Activated CD8-positive, alpha-beta memory T cell treated with anti-CD3 and anti-CD28 coated beads for 48 hours (primary cell): ENCODE measurements around the gene DIO1.
A peak's percentile ranks its signal among the peaks of the same experiment; 100 is the strongest.

Experiments used
- DNase-seq, 3 experiments: peaks; one replicate each; pipeline ENCODE4 v3.0.0-alpha.2; 2020; ENCODE audit warnings: low read depth in 2 of 3, low spot score in 2 of 3

Gene DIO1

DNA sequence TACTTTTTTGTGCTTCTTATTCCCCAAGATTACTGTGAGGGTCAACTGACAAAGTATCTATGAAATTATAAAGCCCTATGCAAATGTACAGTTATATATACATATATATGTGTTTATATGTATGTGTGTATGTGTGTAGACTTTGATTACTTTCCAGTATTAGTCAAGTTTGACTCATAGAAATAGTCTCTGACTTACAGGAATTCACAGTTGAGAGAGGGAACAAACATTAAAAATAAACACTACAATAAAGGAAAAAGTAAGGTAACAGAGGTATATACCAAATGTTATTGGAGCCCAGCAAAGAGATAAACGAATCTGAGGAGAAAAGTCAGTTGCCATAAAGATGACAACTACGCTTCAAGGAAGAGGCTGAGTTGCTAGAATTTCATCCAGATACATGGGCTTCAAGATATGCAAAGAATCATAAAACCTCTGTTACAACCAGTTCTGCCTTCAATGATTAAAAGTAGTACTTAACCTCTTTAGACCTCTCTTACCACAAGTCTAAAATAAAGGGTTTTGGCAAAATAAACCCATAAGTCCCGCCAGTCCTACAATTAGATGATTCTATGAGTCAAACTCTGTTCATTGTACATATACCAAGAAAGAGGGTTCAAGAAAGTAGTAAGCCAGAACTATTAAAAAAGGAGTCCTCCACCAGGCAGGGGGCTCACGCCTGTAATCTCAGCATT lies 44.3 kb downstream of the DIO1 start:
- DNase-seq = no peak

DNA sequence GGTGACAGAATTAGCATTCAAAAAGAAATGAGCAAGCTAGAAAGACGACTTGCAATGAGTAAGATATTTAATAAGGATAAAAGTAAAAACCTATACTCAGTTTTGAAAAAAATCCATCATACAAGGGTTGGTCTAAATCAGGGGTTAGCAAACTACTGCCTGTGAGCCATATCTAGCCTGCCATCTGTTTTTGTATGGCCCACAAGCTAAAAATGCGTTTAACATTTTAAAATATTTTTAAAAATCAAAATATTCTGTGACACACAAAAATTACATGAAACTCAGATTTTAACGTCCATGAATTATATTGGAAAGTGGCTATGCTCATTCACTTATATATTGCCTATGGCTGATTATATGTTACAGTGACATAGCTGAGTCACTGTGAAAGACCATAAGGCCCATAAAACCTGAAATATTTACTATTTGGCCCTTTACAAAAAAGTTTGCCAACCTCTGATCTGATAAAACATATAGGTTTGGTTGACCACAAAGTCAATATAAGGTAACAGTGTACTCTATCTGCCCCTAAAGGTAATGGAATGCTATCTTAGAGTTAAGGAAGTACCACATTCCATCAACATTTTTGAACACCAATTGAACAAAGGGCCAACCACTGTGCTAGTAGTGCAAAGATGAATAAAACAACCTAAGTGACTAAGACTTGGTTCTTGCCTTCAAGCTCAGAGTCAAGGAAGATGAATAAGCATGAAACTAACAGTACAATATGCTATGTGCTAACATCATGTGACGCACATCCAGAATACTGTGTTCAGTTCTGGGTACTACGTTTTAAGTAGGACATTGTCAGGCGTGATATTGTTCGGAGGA lies 48.4 kb downstream of the DIO1 start:
- DNase-seq = no peak

DNA sequence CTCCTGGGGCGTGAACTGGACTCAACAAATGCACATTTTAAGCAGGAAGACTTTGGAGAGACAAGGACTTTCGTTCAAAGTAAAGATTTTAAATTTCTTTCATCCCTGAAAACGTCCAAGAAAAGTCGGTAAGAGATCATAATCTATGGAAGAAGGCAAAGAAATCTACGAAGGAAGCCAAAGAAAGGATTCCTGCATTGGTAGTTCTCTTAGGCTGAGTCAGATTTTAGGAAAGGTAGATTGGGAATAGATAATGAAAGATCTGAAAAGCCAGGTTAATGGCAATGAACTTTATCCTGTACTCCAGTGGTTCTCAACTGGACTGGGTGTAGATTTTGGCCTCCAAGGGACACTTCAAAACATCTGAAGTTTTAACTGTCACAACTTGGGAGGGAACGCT lies 49.1 kb downstream of the DIO1 start:
- no peak for DNase-seq

DNA sequence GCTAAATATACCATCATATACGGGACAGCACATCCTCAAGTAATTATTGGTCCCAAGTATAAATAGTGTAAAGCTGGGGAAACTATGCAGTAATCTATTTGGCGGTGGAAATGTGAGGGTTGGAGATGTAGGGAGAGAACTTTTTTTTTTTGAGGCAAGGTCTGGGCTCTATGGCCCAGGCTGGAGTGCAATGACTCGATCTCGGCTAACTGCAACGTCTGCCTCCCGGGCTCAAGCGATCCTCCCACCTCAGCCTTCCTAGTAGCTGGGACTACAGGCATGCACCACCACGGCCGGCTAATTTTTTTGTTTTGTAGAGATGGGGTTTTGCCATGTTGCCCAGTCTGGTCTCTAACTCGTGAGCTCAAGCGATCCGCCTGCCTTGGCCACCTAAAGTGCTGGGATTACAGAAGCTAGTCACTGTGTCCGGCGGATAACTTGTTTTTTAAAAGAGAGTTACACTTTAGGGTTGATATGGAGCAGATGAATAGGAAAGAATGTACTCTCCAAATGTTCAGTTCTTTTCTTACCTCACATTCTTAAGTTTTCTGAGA lies 49.6 kb downstream of the DIO1 start:
- no peak for DNase-seq

GRCh38 chr1:53944469-53945182 lies 50.6 kb downstream of the DIO1 start:
- DNase-seq = no peak

- DNase-seq = no peak
Measured at GRCh38 chr1:53945183-53945432, 51.1 kb downstream of the DIO1 start.

- DNase-seq = peak; percentile 97 to 100 (median 99)
Measured at GRCh38 chr1:53945433-53946251, 51.7 kb downstream of the DIO1 start, which contains the start of gene IFT25. IFT25 (minus strand) TSS chr1:53945699; CDS start chr1:53940082, 5,617 bp downstream.

DNA sequence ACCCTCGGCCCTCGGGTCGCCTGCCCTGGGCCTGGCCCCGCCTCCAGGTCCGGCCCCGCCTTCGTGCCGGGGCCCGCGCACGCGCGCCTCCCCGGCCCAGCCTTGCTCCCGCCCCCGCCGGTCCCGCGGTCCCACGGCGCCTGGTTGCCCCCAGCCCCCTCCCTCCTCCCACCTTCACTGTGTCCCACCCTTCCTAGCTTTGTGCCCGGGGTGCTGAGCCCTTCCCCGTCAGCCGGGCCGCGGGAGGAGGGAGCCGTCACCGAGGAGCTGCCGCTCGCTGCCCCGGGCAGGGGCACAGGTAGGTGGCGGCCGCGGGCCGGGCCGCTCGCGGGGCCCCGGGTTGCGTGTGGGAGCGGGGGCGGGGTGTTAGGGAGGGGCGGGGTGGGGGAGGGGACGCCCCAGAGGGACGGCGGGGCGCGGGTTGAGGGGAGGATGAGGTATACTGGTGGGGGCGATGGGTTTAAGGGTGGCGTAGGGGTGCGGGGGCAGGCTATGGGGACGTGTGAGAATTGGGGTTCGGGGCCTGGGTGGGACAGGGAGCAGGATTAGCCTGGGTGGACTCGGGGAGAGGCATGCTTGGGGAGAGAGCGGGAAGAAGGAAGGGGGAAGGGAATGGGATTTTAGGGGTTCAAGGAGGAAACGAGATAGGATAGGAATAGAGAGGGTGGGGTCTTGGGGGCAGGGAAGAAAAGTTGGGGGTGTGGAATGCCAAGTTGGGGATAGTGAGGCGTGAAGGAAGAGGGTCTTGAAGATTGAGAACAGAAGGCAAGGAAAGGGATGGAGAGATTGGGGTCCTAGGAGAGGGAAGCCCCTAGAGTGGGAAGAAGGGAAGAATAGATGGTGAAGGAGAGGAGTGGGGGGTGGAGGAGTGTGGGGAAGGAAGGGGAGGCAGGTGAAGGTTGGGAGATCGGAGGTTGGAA lies 52.5 kb downstream of the DIO1 start, which contains the start of gene LRRC42:
Gene LRRC42, plus strand, starts transcription at position 99 of the 920 bp plus-strand sequence. CDS start 5,650 bp downstream, outside the sequence.
- no peak for DNase-seq

DNA sequence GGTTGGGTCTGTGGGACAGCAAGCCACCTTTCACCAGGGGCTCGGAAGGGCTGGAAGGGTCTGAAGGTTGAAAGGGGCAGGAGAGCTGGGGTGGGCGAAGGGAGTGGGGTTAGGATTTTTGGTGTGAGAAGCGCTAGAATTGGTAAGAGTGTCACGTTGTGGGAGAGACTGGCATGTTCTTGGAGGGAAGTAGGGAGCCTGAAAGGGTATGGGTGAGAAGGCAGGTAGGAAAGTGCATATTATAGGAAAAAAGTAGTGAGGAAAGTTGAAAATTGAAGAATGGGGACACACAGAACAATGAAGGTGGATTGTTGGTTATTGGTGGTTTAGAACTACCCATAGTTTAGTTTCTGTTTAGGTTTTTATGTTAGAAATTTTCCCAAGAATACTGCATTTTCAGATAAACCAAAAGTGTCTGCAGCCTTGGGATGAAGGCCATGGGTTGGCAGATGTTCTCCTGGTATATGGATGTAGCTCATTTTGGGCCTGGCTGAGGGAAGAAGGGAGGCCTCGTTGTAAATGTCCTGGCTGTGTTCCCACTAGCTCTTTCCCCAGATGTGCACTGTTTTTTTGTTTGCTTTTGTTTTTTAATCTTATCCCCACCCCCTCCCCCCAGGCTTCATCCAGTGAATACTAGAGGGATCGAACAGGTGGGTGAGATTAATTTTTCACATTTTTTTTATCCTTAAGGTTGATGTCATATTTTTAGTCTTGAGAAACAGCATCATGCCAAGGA lies 53.4 kb downstream of the DIO1 start:
- no peak for DNase-seq

GRCh38 chr1:53948291-53948690 lies 54.3 kb downstream of the DIO1 start:
- DNase-seq = no peak

DNA sequence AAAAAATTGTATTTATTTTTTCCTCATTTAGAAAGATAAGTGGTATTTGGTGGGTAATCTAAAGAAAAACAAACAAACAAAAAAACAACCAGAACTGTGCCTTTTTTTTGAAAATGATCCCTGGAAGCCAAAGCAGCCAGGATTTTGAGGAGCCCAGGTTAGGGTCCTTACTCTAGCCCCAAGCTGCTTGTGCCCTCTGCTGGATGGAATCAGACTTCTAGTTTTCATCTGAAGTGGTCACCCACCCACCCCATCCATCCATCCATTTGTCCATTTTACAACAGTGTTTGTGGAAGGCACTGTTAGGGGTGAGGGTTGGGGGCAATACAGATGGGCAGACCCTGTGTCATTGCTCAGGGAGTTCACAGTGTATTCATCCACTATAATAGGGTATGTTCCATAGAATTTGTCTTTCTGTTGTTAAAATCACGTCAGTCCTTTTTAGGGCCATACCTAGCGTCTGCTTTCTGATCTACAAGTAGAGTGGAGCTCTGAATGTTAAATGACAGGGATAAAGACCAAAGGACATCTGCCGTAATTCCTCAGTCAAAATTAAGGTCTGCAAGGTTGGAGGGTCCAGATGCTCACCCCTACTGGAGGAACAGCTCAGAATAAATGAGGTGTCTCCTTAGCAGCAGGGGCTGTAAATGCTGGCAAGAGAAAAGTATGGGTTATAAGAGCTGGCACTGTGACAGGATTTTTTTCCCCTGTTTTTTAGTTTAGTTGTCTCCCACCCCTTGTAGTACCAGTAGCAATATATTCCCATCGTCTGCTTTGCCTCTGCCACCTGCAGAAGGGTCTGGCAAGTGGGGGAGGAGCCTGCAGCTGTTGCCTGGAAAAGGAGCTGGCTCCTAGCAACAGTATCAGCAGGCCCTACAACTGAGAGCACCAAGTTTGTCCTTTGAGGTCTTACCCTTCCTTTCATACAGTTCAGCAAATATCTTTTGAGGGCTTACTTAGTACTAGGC lies 55.3 kb downstream of the DIO1 start:
- DNase-seq = no peak

- no peak for DNase-seq
Measured at GRCh38 chr1:53951697-53952096, 57.7 kb downstream of the DIO1 start.

DNA sequence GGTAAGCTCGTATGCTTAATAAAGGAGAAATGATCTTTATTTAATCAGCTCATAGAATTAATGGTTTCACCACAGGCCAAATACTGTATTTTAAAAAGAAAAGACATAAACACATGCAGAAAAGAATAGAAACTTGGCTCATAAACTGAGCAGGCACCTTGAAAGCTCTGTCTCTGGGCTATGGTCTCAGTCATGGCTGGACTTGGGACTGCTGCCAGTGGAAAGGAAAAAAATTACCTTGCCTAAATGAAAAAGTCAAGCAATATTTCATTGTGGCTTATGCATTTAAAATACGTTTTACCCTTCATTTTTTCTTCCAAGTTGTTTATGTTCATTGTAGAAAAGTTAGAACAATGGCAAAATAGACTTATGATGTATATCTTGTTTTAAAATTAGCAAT lies 60.1 kb downstream of the DIO1 start:
- DNase-seq = no peak

- DNase-seq = no peak
Measured at GRCh38 chr1:53956308-53957168, 62.6 kb downstream of the DIO1 start.

DNA sequence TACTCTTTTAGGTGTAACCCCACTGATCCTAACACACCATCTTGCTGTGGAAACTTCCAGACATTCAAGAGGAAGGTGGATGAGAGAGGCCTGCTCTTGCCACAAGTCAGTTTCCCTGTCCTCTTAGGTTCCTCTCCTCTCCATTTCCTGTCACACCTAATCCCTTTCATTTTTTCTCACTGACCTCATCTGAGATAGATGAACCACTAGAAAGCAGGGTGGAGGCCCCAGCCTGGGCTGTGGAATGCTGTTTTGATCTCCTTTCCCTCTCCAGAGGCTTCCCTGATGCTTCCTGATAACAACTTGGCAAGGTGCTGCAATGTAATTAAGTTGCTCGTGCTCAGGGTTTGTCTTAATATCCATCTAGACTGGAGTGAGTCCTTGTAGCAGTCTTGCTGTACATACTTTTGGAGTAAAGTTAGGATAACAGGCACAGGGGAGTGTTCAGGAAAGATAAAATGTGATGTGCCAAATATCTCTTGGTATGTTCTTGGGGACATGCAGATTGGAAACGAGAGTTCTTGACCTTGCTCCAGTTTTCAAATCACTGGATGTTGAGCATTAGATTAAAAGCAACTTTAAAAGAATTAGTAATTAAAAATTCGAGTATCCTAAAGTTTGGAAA lies 63.3 kb downstream of the DIO1 start:
- DNase-seq = no peak

- DNase-seq = no peak
Measured at GRCh38 chr1:53959664-53960250, 65.8 kb downstream of the DIO1 start.
